ENCODE data around the gene RORB. TPM values are rescaled to one million over a fixed set of nuclear protein-coding genes. Genes with fewer than 3 reads are reported as not detected.
A peak's percentile ranks its signal among the peaks of the same experiment; 100 is the strongest.

The RORB gene
- total RNA-seq, 2 experiments from 2014 or later = 0.03 TPM

DNA sequence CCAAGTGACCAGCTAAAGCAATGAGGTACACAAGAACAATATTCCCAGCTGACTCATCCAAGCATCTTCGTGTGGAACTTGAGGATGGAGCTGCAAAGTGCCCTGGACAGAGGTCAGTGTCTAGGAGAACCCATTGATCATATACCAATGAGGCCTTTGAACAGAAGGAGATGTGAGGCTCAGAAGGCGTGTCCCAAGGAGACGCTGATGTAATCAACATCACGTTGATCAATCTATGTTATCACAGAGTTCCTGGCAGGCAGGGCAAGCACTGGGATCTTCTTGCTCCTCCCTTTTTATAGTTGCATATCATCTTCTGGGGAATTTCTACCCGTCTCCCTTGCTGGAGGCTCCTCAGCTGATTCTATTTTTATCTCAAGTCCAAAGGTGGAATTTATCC, 227.2 kb downstream of the RORB start:
- Mint-ChIP-seq H3K9me3 (no peaks in the 10 kb centered on the region), H3K36me3 (no peaks in the 10 kb centered on the region), H3K27ac (no peak overlapping the region), H3K27me3 (peaks cover 14% of the 10 kb centered on the region), H3K4me3 (no peak overlapping the region), H3K4me1 (no peaks in the 10 kb centered on the region)
- ATAC-seq (ENCODE audit: low read depth) (no peak), DNase-seq (no peak)
- POLR2A ChIA-PET = no interaction called here

DNA sequence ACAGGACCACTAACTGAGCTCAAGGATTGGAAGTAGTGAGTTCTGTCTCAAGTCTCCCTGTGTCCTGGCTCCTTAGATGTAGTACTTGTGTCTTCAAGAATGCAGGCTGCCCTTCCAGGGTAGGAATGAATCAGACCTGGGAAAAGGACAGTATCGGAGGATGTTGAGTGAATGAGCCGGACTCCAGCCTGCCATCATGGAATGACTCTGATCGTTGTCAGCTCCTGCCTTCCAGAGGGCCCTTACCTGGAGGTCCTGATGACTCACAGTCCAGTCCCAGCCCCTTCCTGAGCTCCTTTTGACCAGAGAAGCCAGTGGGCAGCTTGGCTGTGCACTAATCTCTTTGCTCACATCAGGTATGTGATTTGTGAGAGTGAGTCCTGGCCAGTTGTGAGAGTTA, 229.4 kb downstream of the RORB start:
- H3K36me3 Mint-ChIP-seq = no peaks in the 10 kb centered on the region
- POLR2A ChIA-PET = no interaction called here
- H3K27ac Mint-ChIP-seq = no peak overlapping the region
- no peaks in the 10 kb centered on the region for H3K4me1 Mint-ChIP-seq
- H3K4me3 Mint-ChIP-seq = no peak overlapping the region
- ATAC-seq (ENCODE audit: low read depth) (no peak), DNase-seq (no peak)
- H3K9me3 Mint-ChIP-seq = no peaks in the 10 kb centered on the region
- peaks cover 15% of the 10 kb centered on the region for H3K27me3 Mint-ChIP-seq

DNA sequence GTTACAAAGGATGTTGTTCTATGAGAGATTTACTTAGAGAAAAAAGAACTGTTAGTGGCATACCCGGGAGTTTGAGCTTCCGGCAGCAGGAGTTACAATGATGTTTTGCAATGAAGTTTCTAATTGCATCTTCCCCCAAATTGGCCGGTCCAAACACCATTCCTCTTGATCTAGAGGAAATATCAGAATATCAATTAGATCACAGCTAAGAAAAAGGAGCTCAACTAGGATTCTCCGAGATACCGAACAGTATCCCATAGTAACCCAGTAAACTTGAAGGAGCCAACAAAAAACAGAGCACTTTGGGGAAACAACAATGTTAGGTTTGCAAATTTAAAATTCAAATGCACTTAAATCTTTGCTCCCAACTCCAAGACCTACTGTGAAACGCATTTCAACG, 231.0 kb downstream of the RORB start:
- no peak overlapping the region for H3K27ac Mint-ChIP-seq
- POLR2A ChIA-PET = no interaction called here
- ATAC-seq (ENCODE audit: low read depth) (no peak), DNase-seq (no peak)
- no peaks in the 10 kb centered on the region for H3K9me3 Mint-ChIP-seq
- peaks cover 15% of the 10 kb centered on the region for H3K27me3 Mint-ChIP-seq
- no peak overlapping the region for H3K4me3 Mint-ChIP-seq
- H3K4me1 Mint-ChIP-seq = no peaks in the 10 kb centered on the region
- no peaks in the 10 kb centered on the region for H3K36me3 Mint-ChIP-seq

DNA sequence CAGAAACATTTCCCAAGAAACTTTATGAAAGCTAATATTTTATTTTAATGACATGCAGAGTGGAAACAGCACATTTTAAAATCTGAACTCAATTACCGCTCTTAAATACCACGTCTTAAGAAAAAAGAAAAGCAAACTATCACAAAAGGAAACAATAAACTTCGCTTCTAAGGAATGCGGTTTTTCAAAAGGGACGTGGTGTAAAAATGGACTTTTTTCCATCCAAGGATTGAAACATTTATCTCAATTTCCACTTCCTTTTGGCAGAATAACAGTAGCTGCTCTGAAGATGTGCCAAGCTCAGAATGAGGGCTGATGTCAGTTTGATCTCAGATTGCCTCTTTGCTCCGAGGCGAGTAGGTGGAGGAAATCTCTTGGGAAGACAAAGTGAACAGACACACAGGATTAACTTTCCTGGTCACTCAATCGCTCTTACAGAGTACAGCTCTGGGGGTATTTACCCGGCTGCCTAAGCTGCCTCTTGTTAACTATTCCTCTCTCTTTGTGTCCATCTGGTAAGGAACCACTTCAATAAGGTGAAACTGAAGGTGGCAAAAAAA, 232.1 kb downstream of the RORB start:
- Mint-ChIP-seq H3K4me3 (no peak overlapping the region), H3K9me3 (no peaks in the 10 kb centered on the region), H3K36me3 (no peaks in the 10 kb centered on the region), H3K4me1 (no peaks in the 10 kb centered on the region), H3K27ac (no peak overlapping the region), H3K27me3 (peaks cover 13% of the 10 kb centered on the region)
- POLR2A ChIA-PET = no interaction called here
- no peak for DNase-seq
- ATAC-seq (ENCODE audit: low read depth) = no peak

DNA sequence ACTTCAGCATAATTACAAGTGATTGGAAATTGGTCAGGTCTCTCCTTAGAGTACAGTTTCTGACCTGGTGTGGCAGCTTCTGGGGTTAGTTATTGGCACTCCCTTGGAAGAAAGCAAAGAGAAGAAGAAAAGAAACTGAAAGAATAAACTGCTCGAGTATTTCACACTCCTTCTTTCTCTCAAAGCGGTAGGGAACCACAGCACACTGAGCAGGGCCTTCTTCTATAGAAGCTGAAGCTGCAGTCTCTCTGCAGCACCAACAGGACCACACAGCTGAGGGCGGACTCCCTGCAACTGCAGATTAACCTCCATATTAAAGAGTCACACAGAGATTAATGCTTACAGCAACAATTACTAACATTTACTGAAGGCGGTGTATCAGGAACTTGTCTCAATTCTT, 238.6 kb downstream of the RORB start:
- ATAC-seq (ENCODE audit: low read depth) = no peak
- DNase-seq = no peak
- Mint-ChIP-seq H3K4me1 (peaks cover 2% of the 10 kb centered on the region), H3K27me3 (peaks cover 4% of the 10 kb centered on the region), H3K4me3 (peak overlapping the region; percentile 60), H3K27ac (no peak overlapping the region), H3K36me3 (no peaks in the 10 kb centered on the region), H3K9me3 (no peaks in the 10 kb centered on the region)
- POLR2A ChIA-PET = no interaction called here

DNA sequence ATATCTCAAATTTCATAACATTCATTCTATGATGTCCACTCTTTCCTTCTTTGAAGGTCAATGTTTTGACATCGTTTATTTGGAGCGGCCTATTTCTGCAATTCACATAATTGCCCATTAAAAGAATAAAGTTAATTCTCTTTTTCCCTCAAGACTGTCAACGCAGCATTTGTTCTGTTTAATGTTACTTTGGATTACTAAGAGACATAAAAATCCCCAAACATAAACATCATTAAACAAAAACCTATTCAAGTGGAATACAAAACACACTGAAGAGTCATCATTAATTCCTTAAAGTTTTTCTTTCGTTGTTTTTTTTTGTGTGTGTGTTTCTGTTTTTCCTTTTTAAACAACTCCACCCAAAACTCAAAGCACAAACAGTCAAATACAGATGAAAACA, 239.5 kb downstream of the RORB start:
- H3K9me3 Mint-ChIP-seq = no peaks in the 10 kb centered on the region
- H3K4me1 Mint-ChIP-seq = peaks cover 2% of the 10 kb centered on the region
- POLR2A ChIA-PET = no interaction called here
- no peak for DNase-seq
- H3K27me3 Mint-ChIP-seq = peaks cover 8% of the 10 kb centered on the region
- H3K36me3 Mint-ChIP-seq = no peaks in the 10 kb centered on the region
- no peak overlapping the region for H3K27ac Mint-ChIP-seq
- H3K4me3 Mint-ChIP-seq = no peak overlapping the region
- ATAC-seq (ENCODE audit: low read depth) = no peak

DNA sequence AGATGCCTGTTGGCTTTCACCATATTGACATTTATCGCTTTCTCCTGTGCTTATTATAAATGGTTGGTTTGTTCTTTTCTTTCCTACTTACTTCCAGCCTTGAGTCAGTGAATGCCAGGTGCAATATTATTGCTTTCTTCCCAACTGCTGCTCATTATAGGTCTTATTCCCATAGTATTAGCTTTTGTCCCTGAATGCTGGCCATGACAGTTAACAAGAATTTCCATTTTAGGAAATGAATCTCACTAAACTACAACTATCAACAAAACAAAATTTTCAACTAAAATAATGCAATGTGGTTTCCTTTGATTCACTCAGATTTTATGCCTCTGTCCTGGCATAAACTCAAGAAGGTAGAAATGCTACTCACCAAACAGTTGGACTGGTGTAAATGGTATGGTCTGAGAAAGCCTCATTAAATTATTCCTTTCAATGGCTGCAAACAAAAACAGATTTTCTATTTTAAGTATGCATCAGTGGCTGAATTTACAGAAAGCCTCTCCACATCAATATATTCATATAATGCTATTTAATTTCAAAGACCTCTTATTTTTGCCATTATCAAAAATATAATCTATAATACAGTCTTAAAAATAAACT, 245.2 kb downstream of the RORB start:
- Mint-ChIP-seq H3K4me1 (peaks cover 2% of the 10 kb centered on the region), H3K27me3 (peaks cover 18% of the 10 kb centered on the region), H3K27ac (no peak overlapping the region), H3K4me3 (no peak overlapping the region), H3K36me3 (no peaks in the 10 kb centered on the region), H3K9me3 (no peaks in the 10 kb centered on the region)
- no peak for ATAC-seq (ENCODE audit: low read depth)
- POLR2A ChIA-PET = no interaction called here
- DNase-seq = no peak
